NOMO-1 treated with dmso at 0.1 percent for 144 hours (cell line): Measurements from ENCODE around the gene PARP1.

Experiments
- DNase-seq: peaks from one replicate; lab custom pipeline; 2025; ENCODE audit not compliant: unreplicated experiment; lab: John Stamatoyannopoulos, UW

Gene PARP1

DNA sequence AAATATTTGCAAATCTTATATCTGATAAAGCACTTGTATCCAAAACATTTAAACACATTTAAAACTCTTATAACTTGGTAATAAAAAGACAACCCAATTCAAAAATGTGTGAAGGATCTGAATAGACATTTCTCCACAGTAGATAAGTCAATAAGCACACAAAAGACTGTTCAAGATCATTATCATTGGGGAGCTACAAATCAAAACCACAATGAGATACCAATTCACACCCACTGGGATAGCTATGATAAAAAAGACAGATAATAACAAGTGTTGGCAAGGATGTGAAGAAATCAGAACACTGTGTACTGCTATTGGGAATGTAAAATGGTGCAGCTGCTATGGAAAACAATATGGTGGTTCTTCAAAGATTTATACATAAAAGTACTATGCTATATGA, 93.8 kb downstream of the PARP1 start:
- no peak for DNase-seq

DNA sequence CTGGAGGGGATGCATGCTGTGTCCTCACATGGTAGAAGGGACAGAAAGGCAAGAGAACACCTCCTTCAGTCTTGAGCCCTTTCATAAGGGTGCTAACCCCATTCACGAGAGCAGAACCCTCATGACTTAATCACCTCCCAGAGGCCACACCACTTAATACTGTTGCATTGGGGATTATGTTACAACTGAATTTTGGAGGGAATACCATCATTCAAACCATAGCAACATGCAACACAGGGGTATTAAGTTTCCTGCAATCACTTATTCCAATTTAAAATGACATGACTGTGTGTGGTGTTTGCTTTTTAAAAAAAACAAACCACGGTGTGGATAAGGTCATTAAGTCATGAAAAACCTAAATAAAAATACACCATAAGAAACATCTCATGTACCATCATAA, 95.8 kb downstream of the PARP1 start:
- no peak for DNase-seq

DNA sequence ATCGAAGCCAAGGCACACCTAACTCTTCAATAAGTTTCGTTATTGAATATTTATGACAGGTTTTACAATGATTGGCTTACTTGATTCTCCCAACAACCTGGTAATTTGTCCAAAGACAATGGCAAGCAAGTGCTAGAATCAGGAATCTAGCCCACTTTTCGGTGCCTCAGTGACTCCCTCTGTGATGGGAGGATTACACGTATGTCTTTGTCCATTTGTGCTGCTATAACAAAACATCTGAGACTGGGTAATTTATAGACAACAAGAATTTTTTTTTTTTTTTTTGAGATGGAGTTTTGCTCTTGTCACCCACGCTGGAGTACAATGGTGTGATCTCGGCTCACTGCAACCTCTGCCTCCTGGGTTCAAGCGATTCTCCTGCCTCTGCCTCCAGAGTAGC, 96.5 kb downstream of the PARP1 start:
- no peak for DNase-seq
